Measurements from ENCODE around the gene CYB561D2.

DNA sequence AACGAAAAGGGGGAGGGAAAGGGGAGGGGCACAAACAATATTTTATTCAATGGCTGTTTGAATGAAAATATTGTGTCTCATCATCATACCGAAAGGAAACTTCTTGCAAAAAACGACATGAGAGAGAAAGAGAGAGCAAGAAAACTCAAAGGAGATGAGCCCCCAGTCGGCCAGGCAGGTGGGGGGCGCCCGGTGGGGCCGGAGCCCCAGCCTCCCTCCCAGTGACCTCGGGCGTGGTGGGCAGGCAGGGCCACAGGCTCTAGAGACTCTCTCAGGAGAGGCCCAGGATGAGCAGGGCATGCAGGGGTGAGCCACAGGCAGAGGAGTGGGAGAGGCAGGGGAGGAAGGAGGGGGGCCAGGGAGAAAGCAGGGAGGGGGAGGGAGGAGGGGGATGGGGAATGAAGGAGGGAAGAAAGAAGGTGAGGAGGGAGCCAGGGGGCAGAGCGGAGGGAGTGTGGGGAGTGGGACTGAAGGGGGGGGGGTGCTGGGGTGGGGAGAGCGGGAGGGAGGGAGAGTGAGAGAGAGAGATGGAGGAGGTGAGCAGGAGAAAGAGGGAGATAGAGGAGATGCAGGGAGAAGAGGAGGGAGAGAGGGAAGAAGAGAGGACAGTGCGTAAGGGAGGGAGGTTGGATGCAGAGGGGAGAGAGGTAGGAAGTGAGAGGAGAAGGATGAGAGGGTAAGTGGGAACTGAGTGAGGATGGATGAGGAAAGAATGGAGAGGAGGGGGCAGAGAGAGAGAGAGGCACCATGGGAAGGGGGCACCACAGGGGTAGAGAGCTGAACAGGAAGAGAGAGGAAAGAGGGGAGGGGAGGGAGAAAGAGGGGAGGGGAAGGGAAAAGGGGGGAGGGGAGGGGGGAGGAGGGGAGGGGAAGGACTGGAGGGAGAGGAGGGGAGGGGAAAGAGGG lies 22.7 kb downstream of the CYB561D2 start:
- TF ChIP-seq CTCF (IDR thresholded peaks at IDR 0.05) (no peak), POLR2A (IDR thresholded peaks at IDR 0.05) (no peak), POLR2AphosphoS5 (IDR thresholded peaks at IDR 0.05; ENCODE audit: insufficient read depth in 1 of 2, low read depth in 1 of 2) (no peak)

Data from vagina (tissue), 2 donors.